MM.1S (cell line): Measurements from ENCODE around the gene MAP3K1.

Experiments used
- DNase-seq: peaks from one replicate; pipeline ENCODE4 v3.0.0-alpha.2; 2015
- H2AFZ ChIP-seq: fragments of 300-600 bp; sonication (generic); 2 replicates; pipeline ENCODE4 v1.6.0; 2016; ENCODE audit warnings: antibody characterized with exemption, low read length
- H3F3A ChIP-seq: fragments of 300-600 bp; sonication (generic); 2 replicates; pipeline ENCODE4 v1.6.1; 2016; ENCODE audit warnings: mild to moderate bottlenecking, antibody characterized with exemption, low read length, moderate library complexity, mixed read lengths; ENCODE audit not compliant: insufficient read depth
- H3K27ac ChIP-seq: fragments of 300-600 bp; sonication (generic); 2 replicates; pipeline ENCODE4 v1.5.1; 2016; ENCODE audit warnings: mild to moderate bottlenecking, low read length
- H3K27me3 ChIP-seq: fragments of 300-600 bp; sonication (generic); replicated peaks from 2 replicates; pipeline ENCODE4 v1.6.0; 2016; ENCODE audit warnings: low read length; ENCODE audit not compliant: insufficient read depth
- H3K36me3 ChIP-seq: fragments of 300-600 bp; sonication (generic); replicated peaks from 2 replicates; pipeline ENCODE4 v1.6.1; 2016; ENCODE audit warnings: mild to moderate bottlenecking, low read length, mixed read lengths; ENCODE audit not compliant: insufficient read depth
- H3K4me1 ChIP-seq: fragments of 300-600 bp; sonication (generic); 2 replicates; pipeline ENCODE4 v1.6.1; 2016; ENCODE audit warnings: low read length, mixed read lengths
- H3K4me2 ChIP-seq: fragments of 300-600 bp; sonication (generic); 2 replicates; pipeline ENCODE4 v1.6.0; 2016; ENCODE audit warnings: low read depth, low read length
- H3K4me3 ChIP-seq: fragments of 300-600 bp; sonication (generic); 2 replicates; pipeline ENCODE4 v1.5.1; 2016; ENCODE audit warnings: low read length, mixed read lengths
- H3K79me2 ChIP-seq: fragments of 300-600 bp; sonication (generic); 2 replicates; pipeline ENCODE4 v1.6.1; 2016; ENCODE audit warnings: mixed run types, low read length, mixed read lengths
- H3K9ac ChIP-seq: fragments of 300-600 bp; sonication (generic); 2 replicates; pipeline ENCODE4 v1.6.1; 2016; ENCODE audit warnings: low read length, mixed read lengths
- H3K9me2 ChIP-seq: fragments of 300-600 bp; sonication (generic); replicated peaks from 2 replicates; pipeline ENCODE4 v1.6.1; 2016; ENCODE audit warnings: mild to moderate bottlenecking, low read length, mixed read lengths; ENCODE audit not compliant: insufficient read depth
- H3K9me3 ChIP-seq: fragments of 300-600 bp; sonication (generic); replicated peaks from 2 replicates; pipeline ENCODE4 v1.6.1; 2016; ENCODE audit warnings: mild to moderate bottlenecking, low read length, mixed read lengths; ENCODE audit not compliant: insufficient read depth
- H4K20me1 ChIP-seq: fragments of 300-600 bp; sonication (generic); 2 replicates; pipeline ENCODE4 v1.6.1; 2016; ENCODE audit warnings: mild to moderate bottlenecking, low read length, moderate library complexity, mixed read lengths; ENCODE audit not compliant: insufficient read depth
- CTCF ChIP-seq: fragments of 300-600 bp; sonication (generic); IDR thresholded peaks from 2 replicates; pipeline ENCODE4 v1.5.1; 2016; ENCODE audit warnings: antibody characterized with exemption, low read length, mixed read lengths
- EZH2 ChIP-seq: fragments of 300-600 bp; sonication (generic); optimal IDR thresholded peaks from 2 replicates; pipeline ENCODE3; 2017; ENCODE audit warnings: low read depth, mild to moderate bottlenecking, antibody characterized with exemption, low read length, mixed read lengths
- EZH2phosphoT487 ChIP-seq: fragments of 300-600 bp; sonication (generic); IDR thresholded peaks from 2 replicates; pipeline ENCODE4 v1.6.1; 2018; ENCODE audit warnings: antibody characterized with exemption, low read length

The MAP3K1 gene

GRCh38 chr5:56808211-56808610 lies 7.1 kb upstream of the MAP3K1 start:
- no peaks in the 10 kb centered on the region for H3K27me3 ChIP-seq
- H3K4me3 ChIP-seq = no peak overlapping the region
- no peaks in the 10 kb centered on the region for H3K9me2 ChIP-seq
- H3K9ac ChIP-seq = no peak overlapping the region
- no peak overlapping the region for H3K27ac ChIP-seq
- H2AFZ ChIP-seq = no peak overlapping the region
- H3K9me3 ChIP-seq = no peaks in the 10 kb centered on the region
- DNase-seq = no peak
- no peaks in the 10 kb centered on the region for H3K4me1 ChIP-seq
- no peaks in the 10 kb centered on the region for H3F3A ChIP-seq
- H3K36me3 ChIP-seq = no peaks in the 10 kb centered on the region
- TF ChIP-seq EZH2phosphoT487 = no peak
- no peak for TF ChIP-seq CTCF
- no peak for TF ChIP-seq EZH2
- no peaks in the 10 kb centered on the region for H4K20me1 ChIP-seq
- no peaks in the 10 kb centered on the region for H3K79me2 ChIP-seq
- no peak overlapping the region for H3K4me2 ChIP-seq

- H3K27me3 ChIP-seq = no peaks in the 10 kb centered on the region
- no peak for DNase-seq
- TF ChIP-seq CTCF (no peak), EZH2 (no peak), EZH2phosphoT487 (no peak)
These were observed 4.5 kb upstream of the MAP3K1 start for GRCh38 chr5:56810826-56811225.

GRCh38 chr5:56812110-56812509 lies 3.2 kb upstream of the MAP3K1 start:
- Histone ChIP-seq H3K9me3 (no peaks in the 10 kb centered on the region), H3K4me3 (no peak overlapping the region), H3K4me1 (peaks cover 7% of the 10 kb centered on the region; the same call in 1 of the 2 replicates), H3K4me2 (no peak overlapping the region), H3K36me3 (no peaks in the 10 kb centered on the region), H3K27me3 (no peaks in the 10 kb centered on the region), H3F3A (peaks cover 8% of the 10 kb centered on the region; the same call in 1 of the 2 replicates), H3K27ac (no peak overlapping the region), H3K9me2 (no peaks in the 10 kb centered on the region), H2AFZ (no peak overlapping the region), H4K20me1 (no peaks in the 10 kb centered on the region), H3K9ac (no peak overlapping the region), H3K79me2 (peaks cover 13% of the 10 kb centered on the region)
- no peak for DNase-seq
- no peak for TF ChIP-seq CTCF
- TF ChIP-seq EZH2phosphoT487 = no peak
- TF ChIP-seq EZH2 = no peak

More at GRCh38 chr5:56810826-56811225, 4.5 kb upstream of the MAP3K1 start:
- Histone ChIP-seq H3F3A (peaks cover 5% of the 10 kb centered on the region; the same call in 1 of the 2 replicates), H3K9me2 (no peaks in the 10 kb centered on the region), H3K9ac (no peak overlapping the region), H3K4me2 (no peak overlapping the region), H2AFZ (no peak overlapping the region), H3K36me3 (no peaks in the 10 kb centered on the region), H3K4me1 (peaks cover 7% of the 10 kb centered on the region; the same call in 1 of the 2 replicates), H4K20me1 (no peaks in the 10 kb centered on the region), H3K9me3 (no peaks in the 10 kb centered on the region), H3K79me2 (no peaks in the 10 kb centered on the region; the same call in 1 of the 2 replicates), H3K4me3 (no peak overlapping the region), H3K27ac (no peak overlapping the region)
